H4 (cell line): Measurements from ENCODE around the gene EDDM3A. TPM values are rescaled to one million over a fixed set of nuclear protein-coding genes. Genes with fewer than 3 reads are reported as not detected.
A peak's percentile ranks its signal among the peaks of the same experiment; 100 is the strongest.
"Not testable (repeated sequence)": the region's sequence is repeated elsewhere in the genome, so short reads cannot be mapped to it uniquely, and the experiment has no call there.

ENCODE experiments used
- DNase-seq: peaks from one replicate; pipeline ENCODE4 v3.0.0-alpha.2; 2015; ENCODE audit warnings: low spot score
- total RNA-seq: library from RNA; depleted of rRNA; stranded (reverse); fragments of >200 nt; shearing (Covaris generic); gene quantifications from 2 replicates; pipeline ENCODE4 v1.2.3, GENCODE V29; 2014; rRNA removed

Gene EDDM3A, protein sequence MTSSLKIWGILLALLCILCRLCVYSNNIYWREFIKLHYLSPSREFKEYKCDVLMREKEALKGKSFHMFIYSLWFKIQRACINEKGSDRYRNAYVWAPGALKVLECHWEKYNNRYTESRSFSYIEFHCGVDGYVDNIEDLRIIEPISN
- total RNA-seq: not detected in 2 replicates

DNA sequence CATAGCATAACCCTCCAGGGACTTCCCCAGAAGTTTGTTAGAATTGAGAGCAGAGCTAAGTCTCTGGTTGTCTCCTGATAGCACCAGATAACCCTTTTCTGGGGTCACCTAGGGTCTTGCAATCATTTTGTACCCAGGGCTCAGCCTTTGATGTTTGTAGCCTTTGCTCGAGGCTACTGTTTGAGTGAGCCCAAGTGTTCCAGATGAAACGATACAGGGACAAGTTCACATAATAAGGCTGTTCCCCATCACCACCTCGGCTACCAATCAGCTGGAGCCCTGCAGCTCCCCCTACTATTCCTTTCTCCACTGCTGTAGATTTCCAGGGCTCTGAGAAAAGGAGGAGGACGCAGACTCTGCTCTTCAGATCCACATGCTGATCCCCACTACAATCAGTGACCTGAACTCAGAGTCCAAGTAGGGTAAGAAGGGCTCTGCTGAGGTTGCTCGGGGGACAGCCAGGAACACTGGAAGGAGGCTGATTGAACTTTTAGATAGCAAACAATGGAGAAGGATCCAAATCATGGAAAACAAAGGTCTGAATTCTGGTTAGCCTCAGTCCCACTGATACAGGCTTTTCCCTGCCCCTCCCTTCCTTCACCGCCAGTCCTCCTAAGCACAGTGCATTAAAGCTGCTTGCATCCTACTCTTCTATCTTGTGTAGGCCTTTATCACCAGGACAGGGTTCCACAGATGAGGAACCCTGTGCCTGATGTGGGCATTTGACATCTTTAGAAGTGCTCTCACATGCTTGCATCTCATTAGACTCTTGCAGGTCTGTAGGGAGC, at the start of gene EDDM3A:
Gene EDDM3A, plus strand, starts transcription at position 317 of the 788 bp plus-strand sequence. CDS start 1,694 bp downstream, outside the sequence.
- no peak for DNase-seq

DNA sequence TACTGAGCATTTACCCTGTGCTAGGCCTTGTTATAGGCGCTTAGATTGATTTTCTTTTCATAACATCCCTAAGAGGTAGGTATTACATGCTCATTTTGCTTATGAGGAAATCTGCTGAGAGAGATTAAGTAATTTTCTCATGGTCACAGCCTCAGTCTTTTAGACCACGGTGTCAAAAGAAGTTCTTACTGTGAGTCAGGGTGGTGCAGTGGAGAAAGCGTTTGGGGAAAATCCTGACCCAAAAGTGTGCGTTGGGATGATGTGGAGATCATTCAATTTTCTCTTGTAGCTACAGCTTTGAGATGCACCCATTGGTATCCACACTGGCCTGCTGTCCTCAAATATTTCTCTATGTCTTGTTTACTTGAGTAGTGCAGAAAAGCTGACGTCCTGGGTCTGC, 48.9 kb upstream of the EDDM3A start:
- DNase-seq: no peak

DNA sequence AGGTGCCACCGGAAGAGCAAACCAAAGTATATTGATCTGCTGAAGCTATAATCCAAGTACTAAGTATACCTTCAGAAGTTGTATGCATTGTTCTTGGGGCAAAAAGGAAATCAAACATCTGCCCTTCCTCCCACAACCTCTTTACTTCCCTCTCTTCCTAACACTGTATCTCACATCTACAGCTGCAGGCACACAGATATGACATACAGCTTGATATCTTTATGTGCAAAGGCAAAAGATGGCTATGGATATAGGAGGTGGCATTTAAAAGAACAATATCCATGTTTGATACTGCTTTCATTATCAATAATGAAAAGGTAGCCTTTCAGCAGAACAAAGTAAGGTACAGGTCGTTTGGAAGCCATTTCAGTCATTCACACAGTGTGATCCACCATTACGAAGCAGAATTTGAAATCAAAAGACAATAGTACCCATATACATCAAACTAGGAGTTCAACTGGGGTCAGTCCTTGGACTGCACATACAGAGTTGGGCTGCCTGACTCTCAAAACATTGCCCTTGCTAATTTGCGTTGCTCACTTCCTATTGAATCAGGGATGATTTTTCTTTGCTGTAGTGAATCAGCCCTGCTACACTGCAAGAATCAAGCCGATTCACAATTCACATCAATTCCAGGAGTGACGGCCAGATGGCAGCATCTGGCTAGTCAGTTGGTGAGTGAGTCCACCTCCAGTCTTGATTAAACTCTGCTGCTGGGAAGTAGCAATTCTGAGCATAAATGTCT, 48.2 kb upstream of the EDDM3A start:
- peak; percentile 64 for DNase-seq

DNA sequence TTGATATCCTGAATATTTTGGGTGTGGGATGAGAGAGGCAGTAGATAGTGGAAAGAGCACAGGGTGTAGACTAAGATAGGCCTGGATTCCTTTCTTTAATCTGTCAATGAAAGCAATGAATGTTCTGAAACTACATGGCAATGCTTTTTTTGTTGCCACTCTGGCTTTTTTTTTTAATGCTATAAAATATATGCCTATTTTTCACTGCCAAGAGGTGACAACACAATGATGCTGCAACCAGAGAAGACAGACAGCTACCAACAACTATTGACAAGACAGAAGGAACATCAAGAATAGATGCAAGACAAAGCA, 47.7 kb upstream of the EDDM3A start:
- no peak for DNase-seq

- no peak for DNase-seq
Measured at GRCh38 chr14:20698934-20699333, 46.8 kb upstream of the EDDM3A start.

GRCh38 chr14:20699931-20700330, 45.8 kb upstream of the EDDM3A start:
- DNase-seq: no peak

- not testable (repeated sequence) for DNase-seq
Measured at GRCh38 chr14:20700965-20701364, 44.7 kb upstream of the EDDM3A start.

DNA sequence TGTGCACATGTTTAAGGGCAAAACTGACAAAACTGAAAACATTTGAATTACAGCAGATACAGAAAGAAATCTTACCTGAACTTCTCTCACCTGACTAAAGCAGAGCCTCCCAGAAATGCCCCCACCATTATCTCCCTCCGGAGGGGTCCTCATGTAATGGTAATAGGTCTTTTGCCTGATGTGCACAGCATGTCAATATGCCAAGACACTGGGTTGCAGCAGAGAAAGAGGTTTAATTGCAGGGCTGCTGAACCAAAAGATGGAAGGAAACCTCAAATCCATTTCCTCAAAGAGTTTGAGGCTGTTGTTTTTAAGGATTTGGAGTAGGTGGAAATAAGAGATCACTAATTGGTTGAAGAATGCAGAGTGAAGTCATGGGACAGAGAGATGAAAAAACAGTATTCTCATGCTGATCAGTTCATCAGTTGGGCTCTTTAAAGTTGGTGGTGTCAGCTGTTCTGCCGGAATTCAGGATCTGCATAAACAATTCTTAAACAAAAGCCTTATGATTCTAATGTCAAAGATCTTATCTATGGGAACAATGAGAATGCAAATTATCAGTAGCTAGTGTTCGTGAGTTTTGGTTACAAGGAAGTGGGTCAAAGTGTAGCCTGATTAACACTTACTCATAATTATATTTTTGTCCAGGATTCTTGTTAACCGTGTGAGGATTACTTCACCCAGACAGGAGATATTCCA, 38.9 kb upstream of the EDDM3A start:
- DNase-seq: no peak

- DNase-seq: peak; percentile 19
Measured at GRCh38 chr14:20707622-20708021, 38.1 kb upstream of the EDDM3A start.

GRCh38 chr14:20711261-20711660, 34.4 kb upstream of the EDDM3A start:
- no peak for DNase-seq

DNA sequence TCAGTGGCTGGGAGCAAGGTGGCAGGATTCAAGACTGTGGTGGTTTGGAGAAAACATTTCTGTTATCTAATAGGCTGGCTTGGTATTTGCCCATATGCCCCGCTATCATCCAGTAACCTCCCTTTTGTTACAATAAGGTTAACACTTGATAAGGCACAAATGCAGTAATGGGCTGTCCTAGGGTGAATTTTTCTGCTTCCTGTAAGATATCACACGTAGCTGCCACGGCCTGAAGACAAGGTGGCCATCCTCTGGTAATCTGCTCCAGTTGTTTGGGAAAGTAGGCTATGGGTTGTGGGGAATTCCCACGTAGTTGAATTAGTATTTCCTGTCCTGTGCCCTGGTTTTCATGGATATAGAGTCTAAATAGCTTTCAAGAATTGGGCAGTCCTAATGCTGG, 34.0 kb upstream of the EDDM3A start:
- no peak for DNase-seq

DNA sequence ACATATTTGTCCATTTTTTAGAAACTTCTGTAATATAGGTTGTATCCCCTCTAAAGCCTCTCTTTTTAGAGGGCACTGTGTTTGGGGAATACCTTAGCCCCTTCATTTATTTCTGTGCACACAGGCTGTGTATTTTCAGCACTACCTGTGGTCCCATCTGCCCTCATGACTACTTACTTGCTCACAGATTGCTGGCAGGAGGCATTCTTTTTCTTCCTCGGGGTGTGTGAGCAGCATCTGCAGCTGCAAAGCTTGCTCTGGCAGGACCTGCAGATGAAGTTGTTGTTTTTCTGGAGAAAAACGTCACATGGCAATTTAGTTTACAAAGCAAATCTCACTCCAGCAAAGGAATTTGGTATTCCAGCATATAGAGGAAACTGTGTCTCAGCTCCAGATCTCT, 32.8 kb upstream of the EDDM3A start:
- DNase-seq: no peak

DNA sequence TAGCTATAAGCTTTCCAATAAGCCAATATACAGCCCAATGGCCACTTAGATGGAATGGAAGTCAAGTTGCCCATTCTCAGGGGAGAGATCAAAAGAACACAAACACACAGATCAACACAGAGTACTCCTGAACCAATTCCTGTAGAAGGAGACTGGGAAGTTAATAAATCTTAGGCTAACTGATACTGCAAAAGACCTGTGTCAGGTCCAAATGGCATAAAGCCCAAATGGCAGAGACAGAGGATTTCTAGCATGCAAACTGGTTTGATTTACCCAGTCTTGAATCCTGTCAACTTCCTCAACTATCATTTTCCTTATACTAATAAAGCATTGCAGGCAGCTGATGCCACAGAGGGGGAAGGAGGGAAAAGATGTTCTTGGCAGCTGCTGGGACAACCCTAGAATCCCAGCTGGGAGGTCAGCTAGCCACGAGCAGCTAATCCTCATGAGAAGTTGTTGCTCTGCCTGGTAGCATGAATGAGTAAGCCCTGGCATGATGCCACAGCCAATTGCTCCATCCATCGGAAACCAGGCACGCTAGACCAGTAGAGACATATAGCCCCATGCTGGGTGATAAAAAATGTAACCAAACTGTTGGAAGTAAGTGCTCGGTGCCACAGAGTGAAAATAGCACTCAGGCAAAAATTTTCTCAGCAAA, 31.0 kb upstream of the EDDM3A start:
- peak; percentile 57 for DNase-seq

- DNase-seq: no peak
Measured at GRCh38 chr14:20719777-20720176, 25.9 kb upstream of the EDDM3A start.

DNA sequence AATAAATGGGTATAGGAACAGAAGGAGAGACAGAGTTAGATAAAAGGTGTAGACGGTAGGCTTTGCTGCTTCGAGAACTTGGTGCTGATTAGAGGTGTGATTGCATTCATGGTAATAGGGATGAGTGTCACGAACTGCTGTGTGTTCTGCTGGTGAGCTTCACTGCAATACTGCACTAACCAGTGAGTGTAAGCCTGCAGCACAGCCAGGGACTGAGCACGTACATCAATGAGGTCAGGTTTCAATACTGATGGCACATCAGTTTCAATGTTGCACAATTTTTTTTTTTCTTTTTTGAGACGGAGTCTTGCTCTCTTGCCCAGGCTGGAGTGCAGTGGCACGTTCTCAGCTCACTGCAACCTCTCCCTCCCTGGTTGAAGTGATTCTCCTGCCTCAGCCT, 24.9 kb upstream of the EDDM3A start:
- DNase-seq: no peak

- no peak for DNase-seq
Measured at GRCh38 chr14:20722016-20722415, 23.7 kb upstream of the EDDM3A start.

DNA sequence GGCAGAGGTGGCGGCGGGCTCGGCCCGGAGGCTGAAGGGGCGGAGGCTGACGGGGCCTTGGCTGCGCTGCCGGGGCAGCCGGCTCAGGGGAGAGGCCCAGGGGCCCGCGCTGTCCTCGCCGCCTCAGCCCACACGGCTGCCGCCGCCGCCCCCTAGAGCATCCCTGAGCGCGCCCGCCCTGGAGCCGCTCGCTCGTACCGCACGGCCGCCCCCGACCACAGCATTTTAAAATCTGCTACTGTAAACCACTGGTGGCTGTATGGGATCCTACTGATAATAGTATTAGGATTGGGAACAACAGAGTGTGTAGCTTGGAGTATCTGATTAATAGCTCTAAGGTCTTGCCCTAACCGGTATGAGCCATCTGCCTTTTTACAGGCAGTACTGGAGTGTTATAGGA, 22.2 kb upstream of the EDDM3A start:
- no peak for DNase-seq

- DNase-seq: not testable (repeated sequence)
Measured at GRCh38 chr14:20726121-20726520, 19.6 kb upstream of the EDDM3A start.

- DNase-seq: no peak
Measured at GRCh38 chr14:20726531-20726930, 19.2 kb upstream of the EDDM3A start.

GRCh38 chr14:20730891-20731290, 14.8 kb upstream of the EDDM3A start:
- no peak for DNase-seq

DNA sequence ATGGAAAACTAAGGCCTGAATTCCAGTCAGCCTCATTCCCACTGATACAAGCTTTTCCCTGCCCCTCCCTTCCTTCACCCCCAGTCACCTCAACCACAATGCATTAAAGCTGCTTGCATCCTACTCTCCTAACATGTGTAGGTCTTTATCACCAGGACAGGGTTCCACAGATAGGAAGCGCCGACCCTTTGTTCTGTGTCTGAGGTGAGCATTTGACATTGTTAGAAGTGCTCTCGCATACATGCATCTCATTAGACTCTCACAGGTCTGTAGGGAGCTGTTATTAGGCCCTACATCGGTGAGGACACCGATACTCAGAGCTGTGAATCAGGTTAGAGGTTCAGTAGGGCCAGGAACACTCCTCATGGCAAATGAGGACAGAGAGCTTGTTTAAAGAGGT, 13.2 kb upstream of the EDDM3A start:
- no peak for DNase-seq
